Liver (tissue), 9 donors: ENCODE data around the gene GNG12. TPM values are rescaled to one million over a fixed set of nuclear protein-coding genes. Genes with fewer than 3 reads are reported as not detected.

Source experiments
- DNase-seq: peaks from one replicate; pipeline ENCODE4 v3.0.0-alpha.2; 2017; ENCODE audit warnings: low spot score
- H3K27ac ChIP-seq, 2 donors: one replicate each; pipeline ENCODE4 v1.7.0; 2013; ENCODE audit warnings: inconsistent platforms in 2 of 2, low read length in 2 of 2, control low read depth in 1 of 2, low read depth in 1 of 2, mild to moderate bottlenecking in 1 of 2
- H3K27me3 ChIP-seq, 4 donors: one replicate each; pipeline versions ENCODE4 v1.6.1 to v1.7.0; 2013; ENCODE audit warnings: low read length in 3 of 4, inconsistent platforms in 1 of 4, mild to moderate bottlenecking in 1 of 4, moderate library complexity in 1 of 4; ENCODE audit not compliant: control insufficient read depth in 4 of 4, insufficient read depth in 4 of 4
- H3K36me3 ChIP-seq, 4 donors: one replicate each; pipeline versions ENCODE4 v1.6.1 to v1.7.0; 2013; ENCODE audit warnings: low read length in 3 of 4, mild to moderate bottlenecking in 3 of 4, low read depth in 1 of 4, moderate library complexity in 1 of 4; ENCODE audit not compliant: control insufficient read depth in 4 of 4, insufficient read depth in 3 of 4
- H3K4me1 ChIP-seq, 4 donors: one replicate each; pipeline versions ENCODE4 v1.6.1 to v1.7.0; 2013; ENCODE audit warnings: low read length in 3 of 4, mild to moderate bottlenecking in 3 of 4, moderate library complexity in 1 of 4; ENCODE audit not compliant: control insufficient read depth in 4 of 4, insufficient read depth in 4 of 4
- H3K4me3 ChIP-seq, 3 donors: one replicate each; pipeline versions ENCODE4 v1.6.1 to v1.7.0; 2013; ENCODE audit warnings: low read length in 3 of 3, control low read depth in 1 of 3, low read depth in 1 of 3, mild to moderate bottlenecking in 1 of 3
- H3K9ac ChIP-seq, 2 donors: one replicate each; pipeline ENCODE4 v1.7.0; 2013; ENCODE audit warnings: low read length in 2 of 2, mild to moderate bottlenecking in 2 of 2, moderate library complexity in 2 of 2, control low read depth in 1 of 2, low read depth in 1 of 2
- H3K9me3 ChIP-seq, 4 donors: one replicate each; pipeline versions ENCODE4 v1.6.1 to v1.7.0; 2013; ENCODE audit warnings: low read length in 3 of 4; ENCODE audit not compliant: control insufficient read depth in 4 of 4
- ATF3 ChIP-seq: IDR thresholded peaks from 2 replicates; pipeline ENCODE4 v1.6.1; 2016; ENCODE audit warnings: antibody characterized with exemption
- CTCF ChIP-seq: fragments of 150-350 bp; IDR thresholded peaks from 2 replicates; pipeline ENCODE4 v1.5.1; 2017; ENCODE audit warnings: improper control_type of control experiment, low read depth, low read length; ENCODE audit not compliant: missing input control
- EGR1 ChIP-seq, 2 donors: IDR thresholded peaks; 2 replicates each; pipeline ENCODE4 v1.6.1; 2016 to 2018; ENCODE audit warnings: antibody characterized with exemption in 2 of 2, low read depth in 2 of 2
- FOXA2 ChIP-seq: IDR thresholded peaks from 2 replicates; pipeline ENCODE4 v1.6.1; 2016; ENCODE audit warnings: antibody characterized with exemption
- GABPA ChIP-seq, 2 donors: IDR thresholded peaks in 1 of 2; conservative IDR thresholded peaks in 1 of 2; 2 replicates each; pipeline ENCODE4 v1.6.1; 2016; ENCODE audit warnings: antibody characterized with exemption in 2 of 2, mild to moderate bottlenecking in 1 of 2, moderate library complexity in 1 of 2
- HNF4A ChIP-seq, 2 donors: conservative IDR thresholded peaks; 2 replicates each; pipeline ENCODE4 v1.6.1; 2016; ENCODE audit warnings: antibody characterized with exemption in 2 of 2, mild to moderate bottlenecking in 2 of 2
- HNF4G ChIP-seq: IDR thresholded peaks from 2 replicates; pipeline ENCODE4 v1.6.1; 2016; ENCODE audit warnings: antibody characterized with exemption
- JUND ChIP-seq, 2 donors: IDR thresholded peaks; 2 replicates each; pipeline ENCODE4 v1.6.1; 2016; ENCODE audit warnings: antibody characterized with exemption in 2 of 2
- MAX ChIP-seq: IDR thresholded peaks from 2 replicates; pipeline ENCODE4 v1.6.1; 2016; ENCODE audit warnings: antibody characterized with exemption
- NR2F2 ChIP-seq: IDR thresholded peaks from 2 replicates; pipeline ENCODE4 v1.6.1; 2016; ENCODE audit warnings: antibody characterized with exemption
- RAD21 ChIP-seq, 2 donors: IDR thresholded peaks; 2 replicates each; pipeline ENCODE4 v1.6.1; 2016; ENCODE audit warnings: antibody characterized with exemption in 2 of 2, mild to moderate bottlenecking in 2 of 2
- REST ChIP-seq: IDR thresholded peaks from 2 replicates; pipeline ENCODE4 v1.6.1; 2016; ENCODE audit warnings: antibody characterized with exemption, mild to moderate bottlenecking
- RXRA ChIP-seq, 2 donors: IDR thresholded peaks; 2 replicates each; pipeline ENCODE4 v1.6.1; 2017 to 2018; ENCODE audit warnings: antibody characterized with exemption in 2 of 2, mild to moderate bottlenecking in 1 of 2
- SP1 ChIP-seq: IDR thresholded peaks from 2 replicates; pipeline ENCODE4 v1.6.1; 2018; ENCODE audit warnings: antibody characterized with exemption, mild to moderate bottlenecking
- TAF1 ChIP-seq: conservative IDR thresholded peaks from 2 replicates; pipeline ENCODE4 v1.6.1; 2016; ENCODE audit warnings: antibody characterized with exemption, mild to moderate bottlenecking
- YY1 ChIP-seq: IDR thresholded peaks from 2 replicates; pipeline ENCODE4 v1.6.1; 2016; ENCODE audit warnings: antibody characterized with exemption, mild to moderate bottlenecking
- ZBTB33 ChIP-seq: IDR thresholded peaks from 2 replicates; pipeline ENCODE4 v1.6.1; 2016; ENCODE audit warnings: antibody characterized with exemption
- WGBS: extraction: QIAGEN DNeasy Blood & Tissue Kit; methylation state at CpG from one replicate; pipeline ENCODE4 v1.1.7; 2013; 5-methylcytosine and 5-hydroxymethylcytosine counted together
- polyA plus RNA-seq, 2 donors: library from polyadenylated mRNA; stranded (reverse) in 1 of 2; unstranded in 1 of 2; fragments of 200-250 nt in 1 of 2; fragments of >200 nt in 1 of 2; fragmentation: Nextera tagmentation in 1 of 2; extraction: Ambion mirVana in 1 of 2; gene quantifications; one replicate each; pipeline versions ENCODE4 v1.2.1 to v1.2.3, GENCODE V29; 2013 to 2015
- total RNA-seq, 2 donors: library from RNA; depleted of rRNA; stranded (reverse); fragments of >200 nt; gene quantifications; one replicate each; pipeline ENCODE4 v1.2.3, GENCODE V29; 2014
- donor health status: healthy.
- donor health status: healthy.
- donor health status: healthy.
- donor health status: healthy.
- donor health status: healthy.

The GNG12 gene
- total and polyA plus RNA-seq, 4 donors = 15.4 to 26.1 (median 19.7) TPM

- no peak for TF ChIP-seq REST
- TF ChIP-seq RAD21 (IDR thresholded peaks at IDR 0.05) = no peak
- TF ChIP-seq SP1 = no peak
- no peak for TF ChIP-seq HNF4G
- TF ChIP-seq ATF3 = no peak
- TF ChIP-seq NR2F2 = no peak
Measured at GRCh38 chr1:67672260-67672803, 160.9 kb downstream of the GNG12 start (continued).

GRCh38 chr1:67668660-67669059 is 164.6 kb downstream of the GNG12 start:
- WGBS = 52% methylated on average over 1 of the region's 1 CpG
- H3K9ac ChIP-seq = no peak overlapping the region
- TF ChIP-seq CTCF (no peak), YY1 (no peak), EGR1 (IDR thresholded peaks at IDR 0.05; ENCODE audit: low read depth in 2 of 2) (no peak), GABPA (IDR thresholded peaks at IDR 0.05 in 1 of 2, conservative IDR thresholded peaks at IDR 0.05 in 1 of 2) (no peak), JUND (IDR thresholded peaks at IDR 0.05) (no peak), MAX (no peak), RAD21 (IDR thresholded peaks at IDR 0.05) (no peak), SP1 (no peak), ZBTB33 (no peak), ATF3 (no peak), REST (no peak), TAF1 (no peak), FOXA2 (no peak), RXRA (IDR thresholded peaks at IDR 0.05) (no peak), NR2F2 (no peak), HNF4A (conservative IDR thresholded peaks at IDR 0.05) (no peak)
- no peaks in the 10 kb centered on the region for H3K9me3 ChIP-seq
- H3K4me1 ChIP-seq = no peaks in the 10 kb centered on the region
- no peak overlapping the region for H3K27ac ChIP-seq
- H3K36me3 ChIP-seq = no peaks in the 10 kb centered on the region
- H3K27me3 ChIP-seq = no peaks in the 10 kb centered on the region
- no peak overlapping the region for H3K4me3 ChIP-seq
- DNase-seq = no peak
